ENCODE measurements around the gene USP49.
"Not testable (repeated sequence)": the region's sequence is repeated elsewhere in the genome, so short reads cannot be mapped to it uniquely, and the experiment has no call there.

DNA sequence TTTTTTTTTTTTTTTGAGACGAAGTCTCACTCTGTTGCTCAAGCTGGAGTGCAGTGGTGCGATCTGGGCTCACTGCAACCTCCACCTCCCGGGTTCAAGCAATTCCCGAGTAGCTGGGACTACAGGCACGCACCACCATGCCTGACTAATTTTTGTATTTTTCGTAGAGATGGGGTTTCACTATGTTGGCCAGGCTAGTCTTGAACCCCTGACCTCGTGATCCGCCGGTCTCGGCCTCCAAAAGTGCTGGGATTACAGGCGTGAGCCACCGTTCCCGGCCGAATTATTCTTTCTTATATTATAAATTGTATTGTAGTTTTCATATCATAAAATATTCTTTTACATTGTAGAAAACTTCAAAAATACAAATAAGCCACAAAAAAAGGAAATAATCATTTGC lies 47.7 kb upstream of the USP49 start:
- TF ChIP-seq, protein P1, sequence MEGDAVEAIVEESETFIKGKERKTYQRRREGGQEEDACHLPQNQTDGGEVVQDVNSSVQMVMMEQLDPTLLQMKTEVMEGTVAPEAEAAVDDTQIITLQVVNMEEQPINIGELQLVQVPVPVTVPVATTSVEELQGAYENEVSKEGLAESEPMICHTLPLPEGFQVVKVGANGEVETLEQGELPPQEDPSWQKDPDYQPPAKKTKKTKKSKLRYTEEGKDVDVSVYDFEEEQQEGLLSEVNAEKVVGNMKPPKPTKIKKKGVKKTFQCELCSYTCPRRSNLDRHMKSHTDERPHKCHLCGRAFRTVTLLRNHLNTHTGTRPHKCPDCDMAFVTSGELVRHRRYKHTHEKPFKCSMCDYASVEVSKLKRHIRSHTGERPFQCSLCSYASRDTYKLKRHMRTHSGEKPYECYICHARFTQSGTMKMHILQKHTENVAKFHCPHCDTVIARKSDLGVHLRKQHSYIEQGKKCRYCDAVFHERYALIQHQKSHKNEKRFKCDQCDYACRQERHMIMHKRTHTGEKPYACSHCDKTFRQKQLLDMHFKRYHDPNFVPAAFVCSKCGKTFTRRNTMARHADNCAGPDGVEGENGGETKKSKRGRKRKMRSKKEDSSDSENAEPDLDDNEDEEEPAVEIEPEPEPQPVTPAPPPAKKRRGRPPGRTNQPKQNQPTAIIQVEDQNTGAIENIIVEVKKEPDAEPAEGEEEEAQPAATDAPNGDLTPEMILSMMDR (conservative IDR thresholded peaks at IDR 0.05; ENCODE audit: low read depth, low read length), result not testable (repeated sequence)
- not testable (repeated sequence) for TF ChIP-seq POLR2A (IDR thresholded peaks at IDR 0.05; ENCODE audit: low read depth, low read length); RFX5 (IDR thresholded peaks at IDR 0.05; ENCODE audit: low read depth, low read length); RAD21 (IDR thresholded peaks at IDR 0.05; ENCODE audit: low read length); MXI1 (IDR thresholded peaks at IDR 0.05; ENCODE audit: borderline replicate concordance, low read depth, low read length); FOS (IDR thresholded peaks at IDR 0.05; ENCODE audit: low read depth, low read length); RCOR1 (IDR thresholded peaks at IDR 0.05; ENCODE audit: insufficient replicate concordance, low read length); SMC3 (IDR thresholded peaks at IDR 0.05; ENCODE audit: low read depth, low read length); CHD1 (IDR thresholded peaks at IDR 0.05; ENCODE audit: low read depth, low read length); CEBPB (IDR thresholded peaks at IDR 0.05; ENCODE audit: low read depth, low read length)
- TF ChIP-seq, protein P2, sequence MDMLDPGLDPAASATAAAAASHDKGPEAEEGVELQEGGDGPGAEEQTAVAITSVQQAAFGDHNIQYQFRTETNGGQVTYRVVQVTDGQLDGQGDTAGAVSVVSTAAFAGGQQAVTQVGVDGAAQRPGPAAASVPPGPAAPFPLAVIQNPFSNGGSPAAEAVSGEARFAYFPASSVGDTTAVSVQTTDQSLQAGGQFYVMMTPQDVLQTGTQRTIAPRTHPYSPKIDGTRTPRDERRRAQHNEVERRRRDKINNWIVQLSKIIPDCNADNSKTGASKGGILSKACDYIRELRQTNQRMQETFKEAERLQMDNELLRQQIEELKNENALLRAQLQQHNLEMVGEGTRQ (IDR thresholded peaks at IDR 0.05; ENCODE audit: low read depth, low read length), result not testable (repeated sequence)

All from IMR-90 (cell line).